Midbrain (tissue), 1 donor: Measurements from ENCODE around the gene SLFN5.
A peak's percentile ranks its signal among the peaks of the same experiment; 100 is the strongest.
"Not testable (repeated sequence)": the region's sequence is repeated elsewhere in the genome, so short reads cannot be mapped to it uniquely, and the experiment has no call there.

Experiments
- DNase-seq: peaks from one replicate; lab custom pipeline; 2025; lab: John Stamatoyannopoulos, UW

Gene SLFN5

GRCh38 chr17:35291802-35292201 is 48.9 kb downstream of the SLFN5 start:
- no peak for DNase-seq

- DNase-seq = no peak
These were observed 50.4 kb downstream of the SLFN5 start for GRCh38 chr17:35293151-35293847.

GRCh38 chr17:35294756-35295155 is 51.9 kb downstream of the SLFN5 start:
- DNase-seq = no peak

- DNase-seq = no peak
These were observed 52.8 kb downstream of the SLFN5 start for GRCh38 chr17:35295686-35296085.

- DNase-seq = no peak
These were observed 54.8 kb downstream of the SLFN5 start for GRCh38 chr17:35297666-35298065.

GRCh38 chr17:35298639-35299038 is 55.8 kb downstream of the SLFN5 start:
- no peak for DNase-seq

GRCh38 chr17:35299135-35299534 is 56.3 kb downstream of the SLFN5 start:
- DNase-seq = no peak

GRCh38 chr17:35309345-35309744 is 66.5 kb downstream of the SLFN5 start:
- DNase-seq = not testable (repeated sequence)

GRCh38 chr17:35312346-35312745 is 69.5 kb downstream of the SLFN5 start:
- no peak for DNase-seq

- peak; percentile 37 for DNase-seq
These were observed 70.2 kb downstream of the SLFN5 start for GRCh38 chr17:35312790-35313711.

GRCh38 chr17:35313875-35314409 is 71.1 kb downstream of the SLFN5 start:
- no peak for DNase-seq

GRCh38 chr17:35314415-35315216 is 71.7 kb downstream of the SLFN5 start:
- no peak for DNase-seq

GRCh38 chr17:35315283-35315682 is 72.4 kb downstream of the SLFN5 start:
- DNase-seq = no peak

GRCh38 chr17:35315971-35316370 is 73.1 kb downstream of the SLFN5 start:
- no peak for DNase-seq

GRCh38 chr17:35322749-35323148 is 79.9 kb downstream of the SLFN5 start:
- no peak for DNase-seq
